ENCODE measurements around the gene ARHGAP35. TPM values are rescaled to one million over a fixed set of nuclear protein-coding genes. Genes with fewer than 3 reads are reported as not detected.
"Not testable (repeated sequence)": the region's sequence is repeated elsewhere in the genome, so short reads cannot be mapped to it uniquely, and the experiment has no call there.

ARHGAP35 gene
- total RNA-seq, 1 donor from 2014 or later = 71.1 TPM

DNA sequence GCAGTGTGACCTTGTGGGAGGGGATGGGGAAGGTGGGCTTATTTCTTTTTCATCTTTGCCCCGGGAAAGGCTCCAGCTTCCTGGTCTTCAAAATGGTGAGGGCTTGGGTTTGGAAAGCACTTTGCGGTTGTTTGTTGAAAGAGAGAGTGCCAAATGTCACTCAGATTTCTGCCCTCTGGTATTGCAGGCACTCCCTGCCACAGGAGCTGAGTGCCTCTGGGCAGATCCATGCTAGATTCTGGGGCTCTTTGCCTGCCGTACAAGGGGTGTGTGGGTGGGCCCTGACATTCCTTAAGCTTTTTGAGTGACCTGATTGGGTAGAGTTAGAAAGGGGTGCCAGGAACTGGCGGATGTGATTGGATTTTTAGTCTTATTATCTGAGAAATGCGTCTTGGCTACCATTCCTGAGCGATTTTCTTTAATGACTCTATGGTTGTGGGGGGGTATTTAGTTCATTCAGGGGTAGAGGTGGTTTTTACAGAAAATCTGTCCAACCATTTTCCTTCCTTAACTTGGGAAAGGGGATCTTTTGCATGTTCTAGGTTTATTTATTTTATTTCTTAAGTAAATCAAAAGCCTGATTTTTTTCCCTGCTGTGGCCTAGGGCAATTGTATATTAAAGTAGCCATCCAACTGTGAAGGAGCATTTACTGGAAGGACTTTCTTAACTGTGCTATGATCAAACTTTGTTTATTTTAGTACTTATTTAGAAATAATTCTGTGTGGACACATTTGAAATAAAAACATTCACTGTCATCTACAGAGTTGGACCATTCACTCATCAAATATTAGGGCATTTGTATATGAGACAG is 3.2 kb downstream of the ARHGAP35 start:
- Mint-ChIP-seq H3K9me3 (ENCODE audit: unreplicated experiment) (no peaks in the 10 kb centered on the region), H3K36me3 (ENCODE audit: low read depth, unreplicated experiment) (peaks cover 5% of the 10 kb centered on the region), H3K4me1 (ENCODE audit: unreplicated experiment) (peaks cover 23% of the 10 kb centered on the region), H3K27me3 (ENCODE audit: unreplicated experiment) (peaks cover 7% of the 10 kb centered on the region), H3K27ac (ENCODE audit: unreplicated experiment) (no peak overlapping the region), H3K4me3 (ENCODE audit: unreplicated experiment) (no peak overlapping the region)
- DNase-seq (ENCODE audit: low spot score) = no peak
- TF ChIP-seq, protein P1, sequence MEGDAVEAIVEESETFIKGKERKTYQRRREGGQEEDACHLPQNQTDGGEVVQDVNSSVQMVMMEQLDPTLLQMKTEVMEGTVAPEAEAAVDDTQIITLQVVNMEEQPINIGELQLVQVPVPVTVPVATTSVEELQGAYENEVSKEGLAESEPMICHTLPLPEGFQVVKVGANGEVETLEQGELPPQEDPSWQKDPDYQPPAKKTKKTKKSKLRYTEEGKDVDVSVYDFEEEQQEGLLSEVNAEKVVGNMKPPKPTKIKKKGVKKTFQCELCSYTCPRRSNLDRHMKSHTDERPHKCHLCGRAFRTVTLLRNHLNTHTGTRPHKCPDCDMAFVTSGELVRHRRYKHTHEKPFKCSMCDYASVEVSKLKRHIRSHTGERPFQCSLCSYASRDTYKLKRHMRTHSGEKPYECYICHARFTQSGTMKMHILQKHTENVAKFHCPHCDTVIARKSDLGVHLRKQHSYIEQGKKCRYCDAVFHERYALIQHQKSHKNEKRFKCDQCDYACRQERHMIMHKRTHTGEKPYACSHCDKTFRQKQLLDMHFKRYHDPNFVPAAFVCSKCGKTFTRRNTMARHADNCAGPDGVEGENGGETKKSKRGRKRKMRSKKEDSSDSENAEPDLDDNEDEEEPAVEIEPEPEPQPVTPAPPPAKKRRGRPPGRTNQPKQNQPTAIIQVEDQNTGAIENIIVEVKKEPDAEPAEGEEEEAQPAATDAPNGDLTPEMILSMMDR (IDR thresholded peaks at IDR 0.05; ENCODE audit: unreplicated experiment) = no peak

DNA sequence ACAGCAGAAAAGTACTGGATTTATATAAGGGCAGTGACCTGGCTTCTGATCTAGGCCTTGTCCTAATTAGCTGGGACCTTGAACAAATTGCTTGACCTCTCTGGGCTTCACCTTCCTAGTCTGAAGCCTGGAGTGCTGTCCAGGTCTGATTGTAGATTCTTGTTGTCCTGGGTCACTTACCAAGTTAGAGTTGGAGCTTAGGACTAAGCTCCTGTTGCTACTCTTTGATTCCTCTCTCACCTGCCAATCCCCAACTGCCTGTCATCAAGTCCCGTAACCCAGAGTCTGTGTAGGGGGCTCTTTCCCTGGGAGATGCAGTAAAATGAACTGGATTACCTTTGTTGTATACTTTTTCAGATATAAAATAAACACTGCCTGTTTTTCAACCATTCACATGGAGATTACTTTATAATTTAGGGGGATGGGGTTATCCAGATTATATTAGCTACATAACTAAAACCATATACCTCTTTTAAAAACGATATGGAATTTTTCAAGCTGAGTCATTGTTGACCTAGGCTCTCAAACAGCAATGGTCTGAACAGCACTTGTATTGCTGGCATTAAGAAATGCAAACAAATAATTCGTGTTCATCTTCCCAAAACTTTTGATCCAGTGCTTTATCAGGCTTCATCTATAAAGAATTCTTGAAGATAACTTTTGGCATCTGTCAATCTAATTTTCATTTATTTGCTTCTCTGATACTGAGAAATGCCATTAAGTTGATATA is 5.8 kb downstream of the ARHGAP35 start:
- Mint-ChIP-seq H3K4me3 (ENCODE audit: unreplicated experiment) (no peak overlapping the region), H3K9me3 (ENCODE audit: unreplicated experiment) (no peaks in the 10 kb centered on the region)
- TF ChIP-seq, protein P1 (IDR thresholded peaks at IDR 0.05; ENCODE audit: unreplicated experiment) = no peak

DNA sequence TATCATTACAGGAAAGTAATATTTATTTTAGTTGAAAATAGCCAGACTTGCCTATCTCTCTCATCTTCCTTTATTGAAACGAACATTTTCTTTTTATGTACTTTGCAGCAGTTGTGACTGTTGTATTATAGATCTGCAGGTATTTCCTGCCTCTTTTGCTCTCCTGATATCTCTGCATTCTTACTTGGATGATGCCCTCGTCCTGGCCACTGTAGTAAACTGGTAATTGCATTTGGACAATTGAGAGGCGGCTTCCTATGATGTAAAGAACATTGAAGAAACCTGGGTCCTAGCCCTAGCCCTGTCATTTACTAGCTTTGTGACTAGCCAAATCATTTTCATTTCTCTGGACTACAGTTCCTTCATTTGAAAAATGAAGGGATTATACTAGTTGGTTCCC is 6.4 kb downstream of the ARHGAP35 start:
- TF ChIP-seq, protein P1 (IDR thresholded peaks at IDR 0.05; ENCODE audit: unreplicated experiment) = no peak
- no peaks in the 10 kb centered on the region for H3K36me3 Mint-ChIP-seq (ENCODE audit: low read depth, unreplicated experiment)
- DNase-seq (ENCODE audit: low spot score) = no peak
- peaks cover 19% of the 10 kb centered on the region for H3K4me1 Mint-ChIP-seq (ENCODE audit: unreplicated experiment)
- H3K9me3 Mint-ChIP-seq (ENCODE audit: unreplicated experiment) = no peaks in the 10 kb centered on the region
- no peak overlapping the region for H3K27ac Mint-ChIP-seq (ENCODE audit: unreplicated experiment)
- H3K4me3 Mint-ChIP-seq (ENCODE audit: unreplicated experiment) = no peak overlapping the region
- H3K27me3 Mint-ChIP-seq (ENCODE audit: unreplicated experiment) = no peaks in the 10 kb centered on the region

More for the DNA sequence above, 5.8 kb downstream of the ARHGAP35 start:
- Mint-ChIP-seq H3K4me1 (ENCODE audit: unreplicated experiment) (peaks cover 19% of the 10 kb centered on the region), H3K27ac (ENCODE audit: unreplicated experiment) (peak overlapping the region; percentile 26), H3K27me3 (ENCODE audit: unreplicated experiment) (no peaks in the 10 kb centered on the region), H3K36me3 (ENCODE audit: low read depth, unreplicated experiment) (no peaks in the 10 kb centered on the region)
- DNase-seq (ENCODE audit: low spot score) = no peak

DNA sequence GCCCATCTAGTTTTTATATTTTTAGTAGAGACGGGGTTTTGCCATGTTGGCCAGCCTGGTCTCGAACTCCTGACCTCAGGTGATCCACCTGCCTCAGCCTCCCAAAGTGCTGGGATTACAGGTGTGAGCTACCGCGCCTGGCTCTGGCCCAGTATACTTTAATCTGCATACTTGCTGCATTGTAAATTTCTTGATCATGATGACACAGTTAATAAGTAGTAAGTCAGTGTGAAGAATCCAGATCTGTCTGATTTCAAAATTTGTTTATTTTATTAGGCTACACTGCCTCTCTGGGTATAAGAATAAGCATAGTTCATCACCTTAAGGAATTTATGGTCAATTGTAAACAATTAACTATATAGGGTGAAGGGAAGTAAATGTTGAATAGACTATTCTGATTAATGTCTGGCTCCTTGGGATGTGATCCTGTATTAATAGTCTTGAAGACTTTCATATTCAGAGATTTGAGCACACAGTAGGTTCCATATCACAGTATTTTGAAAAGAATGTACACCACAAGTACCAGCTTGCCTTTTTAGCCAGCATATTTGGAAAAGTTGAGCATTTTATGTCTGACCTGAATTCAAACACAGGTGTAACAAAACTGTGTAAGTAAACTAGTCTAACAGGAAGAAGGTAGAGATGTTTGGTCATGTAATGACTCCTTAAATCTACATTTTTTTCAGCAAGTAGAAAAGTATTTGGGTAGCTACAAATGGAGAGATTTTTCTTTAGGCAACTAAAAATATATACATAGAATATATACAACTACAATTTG is 7.4 kb downstream of the ARHGAP35 start:
- no peaks in the 10 kb centered on the region for H3K27me3 Mint-ChIP-seq (ENCODE audit: unreplicated experiment)
- no peak overlapping the region for H3K27ac Mint-ChIP-seq (ENCODE audit: unreplicated experiment)
- DNase-seq (ENCODE audit: low spot score) = no peak
- peaks cover 19% of the 10 kb centered on the region for H3K4me1 Mint-ChIP-seq (ENCODE audit: unreplicated experiment)
- no peaks in the 10 kb centered on the region for H3K36me3 Mint-ChIP-seq (ENCODE audit: low read depth, unreplicated experiment)
- no peaks in the 10 kb centered on the region for H3K9me3 Mint-ChIP-seq (ENCODE audit: unreplicated experiment)
- TF ChIP-seq, protein P1 (IDR thresholded peaks at IDR 0.05; ENCODE audit: unreplicated experiment) = no peak
- H3K4me3 Mint-ChIP-seq (ENCODE audit: unreplicated experiment) = no peak overlapping the region

DNA sequence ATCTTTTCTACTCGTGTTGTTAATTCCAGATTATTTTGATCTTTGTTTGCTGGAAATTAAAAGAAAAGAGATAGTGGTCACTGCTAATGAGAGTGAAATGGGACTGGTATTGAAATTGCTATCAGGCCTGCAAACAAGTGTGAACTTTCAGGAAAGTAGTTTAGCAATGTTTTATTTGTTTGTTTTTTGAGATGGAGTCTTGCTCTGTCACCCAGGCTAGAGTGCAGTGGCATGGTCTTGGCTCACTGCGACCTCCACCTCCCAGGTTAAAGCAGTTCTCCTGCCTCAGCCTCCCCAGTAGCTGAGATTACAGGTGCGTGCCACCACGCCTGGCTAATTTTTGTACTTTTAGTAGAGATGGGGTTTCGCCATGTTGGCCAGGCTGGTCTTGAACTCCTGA is 10.4 kb downstream of the ARHGAP35 start:
- H3K4me3 Mint-ChIP-seq (ENCODE audit: unreplicated experiment); H3K27ac Mint-ChIP-seq (ENCODE audit: unreplicated experiment); H3K9me3 Mint-ChIP-seq (ENCODE audit: unreplicated experiment); H3K36me3 Mint-ChIP-seq (ENCODE audit: low read depth, unreplicated experiment); DNase-seq (ENCODE audit: low spot score); H3K27me3 Mint-ChIP-seq (ENCODE audit: unreplicated experiment): not testable (repeated sequence)
- peaks cover 14% of the 10 kb centered on the region for H3K4me1 Mint-ChIP-seq (ENCODE audit: unreplicated experiment)

All from endothelial cell (in vitro differentiated cells).